ENCODE measurements around the gene HEATR3.

The HEATR3 gene

GRCh38 chr16:50065624-50066481 is at the start of gene HEATR3:
Gene HEATR3 (plus strand): TSS chr16:50065970. CDS start chr16:50066132, 162 bp downstream.
- DNase-seq (ENCODE audit: low read depth in 2 of 2), result peak; percentile 88 to 95

- no peak for DNase-seq (ENCODE audit: low read depth in 2 of 2)
Measured at GRCh38 chr16:50017553-50017952, 48.2 kb upstream of the HEATR3 start.

- DNase-seq (ENCODE audit: low read depth in 2 of 2), result no peak
Measured at GRCh38 chr16:50021544-50021943, 44.2 kb upstream of the HEATR3 start.

GRCh38 chr16:50023641-50024040 is 42.1 kb upstream of the HEATR3 start:
- DNase-seq (ENCODE audit: low read depth in 2 of 2), result no peak

GRCh38 chr16:50024207-50024606 is 41.6 kb upstream of the HEATR3 start:
- DNase-seq (ENCODE audit: low read depth in 2 of 2), result no peak

GRCh38 chr16:50024684-50025536 is 40.9 kb upstream of the HEATR3 start, which contains the start of gene CNEP1R1:
Gene CNEP1R1 (plus strand): TSS chr16:50025225. CDS start chr16:50025316, 91 bp downstream.
- DNase-seq (ENCODE audit: low read depth in 2 of 2), result peak; percentile 81

- peak in 1 of 2 donors; percentile 2 for DNase-seq (ENCODE audit: low read depth in 2 of 2)
Measured at GRCh38 chr16:50025537-50025931, 40.2 kb upstream of the HEATR3 start.

GRCh38 chr16:50027829-50028228 is 37.9 kb upstream of the HEATR3 start:
- no peak for DNase-seq (ENCODE audit: low read depth in 2 of 2)

- DNase-seq (ENCODE audit: low read depth in 2 of 2), result no peak
Measured at GRCh38 chr16:50035468-50035992, 30.2 kb upstream of the HEATR3 start.

GRCh38 chr16:50036426-50036825 is 29.3 kb upstream of the HEATR3 start:
- DNase-seq (ENCODE audit: low read depth in 2 of 2), result no peak

GRCh38 chr16:50037662-50038220 is 28.0 kb upstream of the HEATR3 start:
- DNase-seq (ENCODE audit: low read depth in 2 of 2), result no peak

- DNase-seq (ENCODE audit: low read depth in 2 of 2), result no peak
Measured at GRCh38 chr16:50038286-50038685, 27.5 kb upstream of the HEATR3 start.

- no peak for DNase-seq (ENCODE audit: low read depth in 2 of 2)
Measured at GRCh38 chr16:50038756-50039529, 26.8 kb upstream of the HEATR3 start.

- DNase-seq (ENCODE audit: low read depth in 2 of 2), result no peak
Measured at GRCh38 chr16:50040018-50040417, 25.8 kb upstream of the HEATR3 start.

- DNase-seq (ENCODE audit: low read depth in 2 of 2), result no peak
Measured at GRCh38 chr16:50040710-50041109, 25.1 kb upstream of the HEATR3 start.

GRCh38 chr16:50043358-50043757 is 22.4 kb upstream of the HEATR3 start:
- no peak for DNase-seq (ENCODE audit: low read depth in 2 of 2)

GRCh38 chr16:50045412-50045811 is 20.4 kb upstream of the HEATR3 start:
- no peak for DNase-seq (ENCODE audit: low read depth in 2 of 2)

- DNase-seq (ENCODE audit: low read depth in 2 of 2), result no peak
Measured at GRCh38 chr16:50046853-50047252, 18.9 kb upstream of the HEATR3 start.

GRCh38 chr16:50047864-50048263 is 17.9 kb upstream of the HEATR3 start:
- no peak for DNase-seq (ENCODE audit: low read depth in 2 of 2)

- DNase-seq (ENCODE audit: low read depth in 2 of 2), result no peak
Measured at GRCh38 chr16:50050802-50051201, 15.0 kb upstream of the HEATR3 start.

- no peak for DNase-seq (ENCODE audit: low read depth in 2 of 2)
Measured at GRCh38 chr16:50056226-50056625, 9.5 kb upstream of the HEATR3 start.

Data from stimulated activated CD4-positive, alpha-beta T cell treated with anti-CD3 and anti-CD28 coated beads, Interleukin-1b, Interleukin-23, amount 100 ng/mL, for 1 hour (primary cell).